GM18951 (cell line): Measurements from ENCODE around the gene KCNJ1.

Experiments used
- POLR2A ChIP-seq: IDR thresholded peaks from 4 replicates; pipeline ENCODE4 v1.6.1; 2011; ENCODE audit warnings: mild to moderate bottlenecking; ENCODE audit not compliant: insufficient read length, insufficient read depth; ENCODE audit errors: extremely low read depth
- in situ Hi-C: fragments of 300-500 bp; cut with MboI; formaldehyde crosslinking; loops from one replicate; pipeline ENCODE4 v1.12.0; 2022; ENCODE audit warnings: low sequenced_read_pairs, mixed read lengths, inconsistent platforms; ENCODE audit not compliant: unreplicated experiment

The KCNJ1 gene

GRCh38 chr11:128882451-128882850 is 15.4 kb upstream of the KCNJ1 start:
- in situ Hi-C loops = no loop called here
- no peak for TF ChIP-seq POLR2A

GRCh38 chr11:128881221-128881620 is 14.1 kb upstream of the KCNJ1 start:
- TF ChIP-seq POLR2A = no peak

GRCh38 chr11:128879817-128880216 is 12.7 kb upstream of the KCNJ1 start:
- in situ Hi-C loops = no loop called here
- TF ChIP-seq POLR2A = no peak

More at GRCh38 chr11:128881221-128881620, 14.1 kb upstream of the KCNJ1 start:
- in situ Hi-C loops = no loop called here

GRCh38 chr11:128878455-128878854 is 11.4 kb upstream of the KCNJ1 start:
- TF ChIP-seq POLR2A = no peak
- in situ Hi-C loops = no loop called here

GRCh38 chr11:128877726-128878125 is 10.6 kb upstream of the KCNJ1 start:
- in situ Hi-C loops = no loop called here
- TF ChIP-seq POLR2A = no peak

DNA sequence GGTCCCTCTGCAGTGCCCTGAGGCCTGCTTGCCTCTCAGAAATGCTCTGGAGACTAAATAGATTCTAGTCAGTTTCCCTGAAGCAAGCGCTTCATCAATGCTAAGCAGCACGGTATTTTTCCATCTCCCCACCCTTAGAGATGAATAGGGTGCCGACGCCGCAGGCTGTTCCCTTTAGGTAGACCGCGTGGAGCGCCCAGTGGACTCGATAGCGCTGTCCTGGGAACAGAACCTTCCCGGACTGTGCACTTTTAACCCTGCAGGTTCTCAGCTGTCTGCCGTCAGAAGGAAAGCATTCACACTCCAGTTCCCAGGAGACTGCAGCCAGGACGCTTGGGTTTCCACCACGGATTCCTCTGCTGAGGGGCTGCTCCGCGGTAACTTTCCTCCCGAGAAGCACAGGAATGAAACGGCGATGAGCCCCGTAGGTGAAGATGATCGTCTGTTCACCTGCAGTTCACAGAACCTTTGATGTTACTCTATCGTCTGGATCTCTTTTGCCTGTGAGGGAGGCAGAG is 9.1 kb upstream of the KCNJ1 start:
- in situ Hi-C loops = no loop called here
- no peak for TF ChIP-seq POLR2A

DNA sequence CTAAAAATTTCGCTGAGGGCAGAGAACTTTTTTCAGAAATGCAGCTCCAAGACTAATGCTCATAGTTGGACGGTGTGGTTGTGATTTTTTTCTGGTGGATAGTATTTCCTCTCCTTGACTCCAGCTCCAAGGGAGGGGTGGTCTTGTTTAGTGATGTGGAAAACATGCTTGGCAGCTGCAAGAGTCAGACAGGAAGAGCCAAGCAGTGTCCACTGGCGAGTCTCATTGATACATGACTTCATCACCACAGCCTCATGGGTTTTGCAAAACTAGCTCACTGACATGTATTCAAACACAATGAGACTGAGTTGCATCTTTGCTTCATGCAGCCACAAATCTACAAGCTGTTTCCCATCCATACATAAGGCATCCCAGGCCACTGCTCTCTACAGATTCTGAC is 7.3 kb upstream of the KCNJ1 start:
- TF ChIP-seq POLR2A = no peak
- in situ Hi-C loops = no loop called here

DNA sequence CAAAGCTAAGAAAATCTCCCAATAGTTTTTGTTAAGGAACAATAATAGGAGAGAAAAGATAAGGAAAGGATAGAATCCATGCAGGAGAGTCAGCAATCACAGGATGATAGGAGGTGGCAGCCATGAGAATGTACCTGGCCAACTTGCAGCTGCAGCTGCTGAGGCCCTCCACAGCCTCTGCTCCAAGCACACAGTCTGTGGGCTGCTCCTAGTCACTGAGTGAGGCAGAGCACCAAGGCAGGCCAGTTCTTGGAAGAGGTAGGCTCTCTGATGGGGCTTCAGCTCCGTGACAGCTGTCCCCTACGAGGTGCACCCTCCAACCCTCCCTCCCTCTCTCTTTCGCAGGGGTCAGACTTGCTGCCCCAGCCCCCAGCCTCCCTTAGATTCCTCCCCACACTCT is 5.5 kb upstream of the KCNJ1 start:
- TF ChIP-seq POLR2A = no peak
- in situ Hi-C loops = no loop called here

DNA sequence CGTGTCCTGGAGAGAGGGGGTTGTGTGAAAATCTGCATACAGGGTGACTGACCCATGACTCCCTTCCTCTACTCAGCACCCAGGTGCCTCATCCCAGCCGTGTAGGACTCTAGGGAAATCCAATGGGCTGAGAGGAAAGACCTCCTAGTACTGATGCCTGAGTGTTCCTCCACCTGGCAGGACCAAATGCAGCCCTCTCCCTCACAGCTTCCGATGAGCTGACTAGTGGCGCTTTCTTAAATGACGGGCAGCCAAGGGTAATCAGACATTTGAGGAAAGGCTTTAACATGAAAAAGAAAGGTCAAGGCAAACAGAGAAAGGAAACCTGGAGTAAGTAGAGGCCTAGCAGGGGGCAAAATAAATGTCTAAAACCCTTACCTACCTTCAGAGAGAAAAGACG is 5.0 kb upstream of the KCNJ1 start:
- in situ Hi-C loops = no loop called here
- TF ChIP-seq POLR2A = no peak

- in situ Hi-C loops = no loop called here
- no peak for TF ChIP-seq POLR2A
Measured at GRCh38 chr11:128871168-128871610, 4.1 kb upstream of the KCNJ1 start.

DNA sequence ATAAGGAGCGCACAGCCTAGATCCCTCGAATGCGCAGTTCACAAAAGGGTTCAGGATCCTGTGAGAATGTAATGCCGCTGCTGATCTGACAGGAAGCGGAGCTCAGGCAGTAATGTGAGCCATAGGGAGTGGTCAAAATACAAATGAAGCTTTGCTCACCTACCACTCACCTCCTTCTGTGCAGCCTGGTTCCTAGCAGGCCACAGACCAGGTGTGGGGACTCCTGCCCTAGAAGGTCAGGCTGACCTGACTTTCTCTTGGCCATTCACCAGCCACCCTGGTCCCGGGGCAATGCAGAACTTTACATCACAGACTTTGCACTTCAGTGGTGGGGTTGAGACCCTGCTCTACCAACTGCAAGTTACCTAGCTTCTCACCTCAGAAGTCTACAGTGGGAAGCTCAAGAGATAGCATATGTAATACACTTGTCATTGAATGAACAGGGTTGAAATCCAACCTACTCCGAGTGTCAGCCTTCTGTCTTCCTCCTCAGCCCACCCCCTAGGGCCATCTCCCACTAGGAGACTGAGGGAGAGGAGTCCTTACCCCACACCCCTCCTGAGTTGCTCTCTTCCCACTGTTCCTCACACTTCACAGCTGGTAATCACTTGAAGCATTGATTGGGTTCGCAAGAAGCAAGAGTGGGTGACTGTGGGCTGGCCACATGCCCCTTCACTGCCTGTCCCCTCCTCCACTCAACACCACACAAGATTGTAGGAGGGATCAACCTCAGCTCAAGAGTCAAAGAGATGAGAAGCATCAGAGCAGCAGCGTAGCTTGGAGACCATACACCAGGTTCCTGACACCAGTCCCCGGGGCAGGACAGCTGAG is 2.0 kb upstream of the KCNJ1 start:
- in situ Hi-C loops = no loop called here
- no peak for TF ChIP-seq POLR2A

- in situ Hi-C loops = no loop called here
- TF ChIP-seq POLR2A = no peak
Measured at GRCh38 chr11:128865490-128865889, 1.6 kb downstream of the KCNJ1 start.

DNA sequence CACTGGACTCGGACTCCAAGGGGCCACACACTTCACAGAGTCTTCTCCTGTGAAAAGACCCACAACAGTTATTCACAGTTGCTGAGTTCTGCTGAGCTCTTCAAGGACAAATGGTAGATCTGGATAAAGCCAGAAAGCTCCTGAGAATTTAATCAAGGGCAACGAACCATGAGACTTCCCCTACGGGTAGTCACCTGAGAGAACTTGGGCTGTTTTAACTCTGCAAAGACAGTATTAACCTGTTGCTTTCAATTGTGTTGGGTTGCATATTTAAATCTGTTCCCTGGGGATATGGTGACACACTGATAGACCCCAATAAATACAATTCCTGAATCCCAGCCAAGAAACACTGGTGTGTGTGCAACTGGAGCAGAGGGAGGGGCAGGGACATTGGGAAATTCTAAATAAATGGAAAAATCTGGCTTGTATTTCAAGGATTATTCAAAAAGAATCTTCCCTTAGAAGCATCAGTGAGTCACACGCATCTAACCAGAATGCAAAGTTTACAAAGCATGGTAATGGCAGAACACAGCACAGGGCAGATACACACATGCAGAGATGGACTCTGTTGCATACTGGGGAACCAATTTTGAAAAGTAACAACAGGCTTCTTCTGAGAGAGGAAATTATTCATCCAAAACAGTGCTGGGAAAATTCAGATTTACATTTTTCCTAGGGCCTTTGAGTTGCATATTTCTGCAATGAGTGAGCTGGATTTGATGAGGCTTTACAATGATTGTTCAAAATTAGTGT is 4.0 kb downstream of the KCNJ1 start:
- in situ Hi-C loops = no loop called here
- no peak for TF ChIP-seq POLR2A
